Muscle of arm (tissue), 12 donors: Measurements from ENCODE around the gene NT5DC4. TPM values are rescaled to one million over a fixed set of nuclear protein-coding genes. Genes with fewer than 3 reads are reported as not detected.

Experiments used
- DNase-seq: peaks from one replicate; pipeline ENCODE4 v3.0.0-alpha.2; 2013
- polyA plus RNA-seq, 12 donors: library from polyadenylated mRNA; unstranded; fragments of 120-200 nt; gene quantifications; one replicate each; pipeline ENCODE4 v1.2.1, GENCODE V29; 2013; ENCODE audit not compliant: insufficient read length in 12 of 12

Gene NT5DC4
- polyA plus RNA-seq, 12 donors = 1.5 TPM; not detected in 11

GRCh38 chr2:112723547-112723940 lies 2.7 kb downstream of the NT5DC4 start:
- no peak for DNase-seq

DNA sequence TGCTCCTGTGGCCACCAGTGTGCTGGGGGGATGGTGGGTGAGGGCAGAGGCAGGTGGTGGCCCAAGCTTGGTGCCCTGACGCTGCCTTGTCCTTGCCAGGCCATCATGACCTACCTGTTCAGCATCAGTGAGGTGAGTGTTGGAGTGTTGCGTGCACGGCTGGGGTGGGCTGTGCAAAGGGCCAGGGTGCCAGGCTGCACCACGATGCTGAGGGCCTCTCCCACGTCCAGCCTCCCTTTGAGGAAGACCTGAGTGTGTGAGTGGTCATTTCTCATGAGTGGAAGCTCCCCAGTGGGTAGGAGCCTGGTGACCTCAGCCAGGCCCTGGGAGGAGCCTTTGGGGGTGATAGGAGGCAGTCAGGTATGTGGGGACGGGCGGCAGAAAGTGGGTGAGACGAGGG lies 3.2 kb downstream of the NT5DC4 start:
- no peak for DNase-seq

DNA sequence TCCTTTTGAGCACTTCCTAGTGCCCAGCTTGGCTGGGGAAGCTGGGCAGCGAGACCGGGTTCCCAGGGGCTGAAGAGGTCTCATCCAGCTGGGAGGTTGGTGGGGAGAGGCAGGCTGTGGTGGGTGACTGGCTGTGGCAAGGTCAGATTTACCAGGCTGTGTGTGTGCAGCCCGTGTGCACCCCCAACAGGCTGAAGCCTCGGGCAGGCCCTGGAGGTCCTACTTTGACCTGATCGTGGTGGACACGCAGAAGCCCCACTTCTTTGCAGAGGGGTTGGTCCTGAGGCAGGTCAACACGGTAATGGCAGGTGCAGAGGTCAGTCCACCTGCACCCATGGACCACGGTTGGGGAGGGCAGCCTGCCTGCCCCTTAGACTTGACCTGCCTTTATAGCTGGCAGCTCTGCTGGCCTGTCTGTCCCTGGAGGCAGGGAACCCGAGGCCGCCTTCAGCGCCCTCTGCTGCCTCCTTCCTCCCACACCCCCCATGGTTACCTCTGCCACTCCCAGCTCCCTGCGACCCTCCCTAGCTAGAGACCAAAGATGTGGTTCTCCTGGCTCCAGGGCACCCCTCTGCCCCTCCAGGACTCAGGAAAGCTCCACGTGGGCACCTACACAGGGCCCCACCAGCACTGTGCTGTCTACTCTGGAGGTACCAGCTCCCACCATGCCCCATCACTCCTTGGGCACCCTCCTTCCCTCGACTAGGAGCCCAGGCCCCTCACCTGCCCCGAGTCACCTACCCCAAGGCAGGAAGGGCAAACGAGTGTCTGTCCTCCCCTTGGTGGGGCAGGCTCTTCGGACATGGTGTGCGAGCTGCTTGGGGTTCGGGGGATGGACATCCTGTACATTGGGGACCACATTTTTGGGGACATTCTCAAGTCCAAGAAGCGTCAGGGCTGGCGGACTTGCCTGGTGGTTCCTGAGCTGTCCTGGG lies 4.0 kb downstream of the NT5DC4 start:
- DNase-seq = no peak

DNA sequence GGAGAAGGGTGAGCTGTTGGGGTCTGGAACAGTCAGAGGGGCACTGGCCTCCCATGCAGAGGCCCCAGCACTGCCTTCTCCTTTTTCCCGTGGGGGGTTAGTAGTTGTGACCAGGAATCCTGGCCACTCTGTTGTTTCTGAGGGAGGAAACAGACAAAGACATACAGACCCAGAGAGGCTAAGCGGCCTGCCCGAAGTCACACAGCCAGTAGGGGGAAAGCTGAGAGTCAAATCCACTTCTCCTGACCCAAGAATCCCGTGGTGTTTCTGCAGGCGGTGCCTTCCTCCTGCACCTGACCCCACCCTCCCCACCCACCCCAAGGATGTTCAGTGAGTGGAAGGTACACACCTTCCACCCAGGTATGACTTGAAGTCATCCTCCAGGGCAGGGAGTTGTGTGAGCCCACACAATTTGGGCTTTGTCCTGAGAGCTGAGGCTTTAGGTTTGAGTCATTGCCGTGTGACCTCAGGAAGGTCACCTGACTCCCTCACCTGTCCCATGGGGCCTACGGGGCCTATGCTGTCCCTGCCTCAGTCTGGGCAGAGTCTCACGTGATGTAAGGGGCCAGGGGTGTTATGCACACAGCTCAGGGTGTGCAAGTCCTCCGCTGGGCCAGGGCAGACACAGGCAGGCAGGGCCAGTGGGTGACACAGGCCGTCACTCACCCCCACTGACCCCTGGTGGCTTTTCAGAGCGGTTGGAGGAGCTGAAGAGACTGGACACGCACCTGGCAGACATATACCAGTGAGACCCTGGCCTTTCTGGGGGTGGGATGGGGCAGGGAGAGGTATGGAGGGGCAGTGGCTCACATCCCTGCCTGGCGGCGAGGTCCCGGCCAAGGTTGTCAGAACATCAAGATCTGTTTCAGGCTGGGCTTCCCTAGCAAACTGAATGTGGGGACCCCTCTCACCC lies 5.0 kb downstream of the NT5DC4 start:
- no peak for DNase-seq

DNA sequence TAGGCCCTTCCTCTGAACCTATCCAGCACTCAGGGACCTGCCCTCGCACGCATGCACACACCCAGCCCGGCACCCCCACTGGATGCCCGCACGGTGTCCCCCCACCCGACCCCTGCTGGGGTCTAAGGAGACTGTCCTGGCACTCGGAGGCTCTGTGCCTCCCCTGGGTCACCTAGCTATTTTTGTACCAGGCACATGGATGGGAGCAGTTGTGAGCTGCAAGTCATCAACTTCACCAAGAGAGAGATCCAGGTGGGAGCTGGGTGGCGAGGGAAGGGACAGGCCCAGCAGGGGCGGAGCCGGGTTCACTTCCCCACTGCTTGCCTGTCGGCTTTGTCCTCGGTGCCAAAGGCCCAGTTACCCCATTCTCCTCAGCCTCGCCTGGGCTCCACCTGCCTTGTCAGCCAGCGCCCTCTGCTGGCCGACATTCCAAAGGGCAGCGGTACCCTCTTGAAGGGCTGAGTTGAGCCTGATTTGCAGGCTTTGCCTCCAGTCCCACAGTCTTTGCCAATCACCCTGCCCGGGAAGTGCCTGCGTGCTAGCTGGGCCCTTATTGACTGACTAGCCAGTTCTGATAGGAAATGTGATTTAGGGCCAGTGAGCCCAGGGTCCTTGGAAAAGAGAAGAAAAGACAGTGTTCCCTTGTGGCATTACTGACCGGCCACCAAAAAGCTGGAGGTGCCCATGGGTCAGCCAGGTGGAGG lies 5.8 kb downstream of the NT5DC4 start:
- peak; percentile 86 for DNase-seq

DNA sequence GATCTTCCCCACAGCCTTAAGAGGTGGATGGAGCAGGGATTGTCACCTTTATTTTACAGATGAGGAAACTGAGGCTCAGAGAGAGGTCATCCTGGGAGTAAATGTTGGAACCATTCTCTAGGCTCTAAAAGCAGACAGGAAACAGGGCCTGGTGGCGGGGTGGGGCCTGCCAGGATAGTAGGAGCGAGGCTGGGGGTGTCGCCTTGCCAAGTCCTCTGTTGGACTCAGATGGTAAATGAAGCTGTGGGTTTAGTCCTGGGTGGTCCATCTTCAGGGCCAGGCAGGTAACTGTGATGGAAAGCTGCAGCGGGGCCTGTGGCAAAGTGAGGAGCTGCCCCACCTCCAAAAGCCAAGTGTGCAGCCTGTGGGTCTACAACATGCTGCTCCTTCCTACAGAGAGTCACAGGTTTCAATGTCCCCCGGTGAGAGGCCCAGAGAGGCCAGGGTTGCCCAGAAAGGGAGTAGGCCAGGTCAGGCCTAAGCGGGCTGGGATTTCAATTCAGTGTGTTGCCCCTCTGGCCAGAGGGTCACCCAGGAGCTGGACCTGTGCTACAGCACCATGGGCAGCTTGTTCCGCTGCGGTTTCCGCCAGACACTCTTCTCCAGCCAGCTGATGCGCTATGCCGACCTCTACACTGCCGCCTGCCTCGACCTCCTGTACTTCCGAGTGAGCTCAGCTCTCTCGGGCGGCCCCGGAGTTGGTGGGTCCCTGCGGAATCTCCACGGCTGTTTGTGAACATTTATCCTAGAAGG lies 6.6 kb downstream of the NT5DC4 start:
- no peak for DNase-seq

GRCh38 chr2:112728029-112728362 lies 7.2 kb downstream of the NT5DC4 start:
- DNase-seq = no peak

DNA sequence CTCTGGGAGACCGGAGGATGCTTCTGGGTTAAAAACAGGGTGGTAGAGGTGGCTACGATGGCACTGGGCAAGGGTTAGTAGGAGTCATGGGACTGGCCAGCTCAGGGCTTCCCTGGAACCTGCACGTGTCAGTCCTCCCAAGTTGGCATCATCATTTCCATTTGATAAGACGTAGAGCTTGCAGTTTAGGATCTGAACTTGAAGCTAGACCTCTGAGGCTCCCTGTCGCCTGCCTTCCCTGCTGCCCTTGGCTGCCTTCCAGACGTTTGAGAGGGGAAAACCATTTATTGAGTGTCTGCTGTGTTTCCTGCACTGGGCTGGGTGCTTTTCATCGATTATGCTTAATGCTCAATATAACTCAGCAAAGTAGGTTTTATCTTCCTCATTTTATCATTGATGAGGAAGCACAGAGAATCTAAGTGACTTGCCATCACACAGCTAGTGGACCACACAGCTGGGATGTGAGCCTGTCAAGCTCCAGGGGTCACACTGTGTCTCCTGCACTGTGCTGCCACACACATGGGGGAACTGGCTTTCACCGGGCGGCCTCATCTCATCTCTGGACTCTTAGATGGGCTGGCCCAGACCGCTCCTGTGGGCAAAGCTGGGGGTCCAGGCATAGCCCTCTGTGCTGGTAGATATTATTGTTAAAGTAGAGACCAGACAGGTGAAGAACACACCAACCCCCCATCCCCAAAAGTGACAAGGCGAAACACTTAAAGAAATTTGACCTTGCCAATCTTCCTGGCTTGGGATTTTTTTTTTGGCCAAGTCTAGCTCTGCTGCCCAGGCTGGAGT lies 7.8 kb downstream of the NT5DC4 start:
- DNase-seq = no peak

GRCh38 chr2:112730216-112730615 lies 9.4 kb downstream of the NT5DC4 start:
- no peak for DNase-seq

DNA sequence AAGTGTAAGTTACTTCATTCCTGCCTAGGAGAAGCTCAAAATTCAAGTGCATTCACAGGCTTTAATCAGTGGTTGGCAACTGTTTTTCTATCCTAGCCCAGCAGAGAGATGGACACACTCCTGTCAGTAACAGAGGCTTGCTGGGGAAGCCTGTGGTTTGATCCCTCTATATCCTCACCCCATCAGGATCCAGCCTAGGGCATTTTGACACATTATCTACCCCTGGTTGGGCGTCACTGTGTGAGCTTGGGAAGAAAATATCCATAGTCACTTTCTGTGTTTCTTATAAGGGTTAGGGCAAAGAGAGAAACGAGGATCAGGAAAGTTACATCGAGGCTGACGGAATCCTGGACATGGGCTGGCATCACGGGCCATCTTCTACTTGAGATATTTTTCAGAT lies 10.0 kb downstream of the NT5DC4 start:
- no peak for DNase-seq

DNA sequence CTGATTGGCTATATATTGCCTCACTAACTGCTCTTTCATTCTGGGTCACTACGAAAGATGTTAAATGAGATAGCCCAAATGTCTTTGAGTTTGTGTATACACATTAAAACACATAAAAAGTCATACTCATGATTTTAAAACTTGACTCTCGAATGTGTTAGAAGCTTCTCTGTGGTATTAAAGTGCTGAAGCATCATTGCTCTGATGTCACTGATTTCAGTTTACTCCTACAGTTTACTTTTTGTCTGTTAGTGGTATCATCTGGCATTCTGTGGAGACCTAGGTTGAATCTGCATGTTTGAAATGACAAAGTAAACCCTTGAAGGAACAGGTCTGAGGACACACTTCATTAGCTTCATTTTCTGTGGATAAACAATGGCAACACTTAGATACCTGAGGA lies 10.7 kb downstream of the NT5DC4 start:
- DNase-seq = no peak

GRCh38 chr2:112733456-112733855 lies 12.6 kb downstream of the NT5DC4 start:
- peak; percentile 25 for DNase-seq

GRCh38 chr2:112733871-112734270 lies 13.1 kb downstream of the NT5DC4 start:
- no peak for DNase-seq

GRCh38 chr2:112737542-112738232 lies 16.9 kb downstream of the NT5DC4 start:
- no peak for DNase-seq

DNA sequence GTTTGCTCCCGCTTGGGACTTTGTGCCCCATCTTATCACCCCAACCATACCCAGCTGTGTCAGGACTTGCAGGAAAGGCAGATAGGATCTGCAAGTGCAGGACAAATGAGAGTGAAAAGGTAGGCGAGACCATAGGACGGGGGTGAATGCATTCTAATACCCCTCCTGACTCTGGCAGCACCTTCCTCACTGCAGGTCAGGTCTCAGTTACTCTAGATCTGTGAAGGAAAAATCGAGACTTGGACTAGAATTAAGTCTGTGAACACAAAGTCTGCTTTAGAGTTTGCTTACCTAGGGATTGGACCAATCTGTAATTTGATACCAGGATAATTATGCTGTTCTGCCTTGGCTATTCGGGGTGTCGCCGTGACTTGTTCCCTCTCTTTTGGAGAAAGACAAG lies 19.7 kb downstream of the NT5DC4 start:
- DNase-seq = no peak

DNA sequence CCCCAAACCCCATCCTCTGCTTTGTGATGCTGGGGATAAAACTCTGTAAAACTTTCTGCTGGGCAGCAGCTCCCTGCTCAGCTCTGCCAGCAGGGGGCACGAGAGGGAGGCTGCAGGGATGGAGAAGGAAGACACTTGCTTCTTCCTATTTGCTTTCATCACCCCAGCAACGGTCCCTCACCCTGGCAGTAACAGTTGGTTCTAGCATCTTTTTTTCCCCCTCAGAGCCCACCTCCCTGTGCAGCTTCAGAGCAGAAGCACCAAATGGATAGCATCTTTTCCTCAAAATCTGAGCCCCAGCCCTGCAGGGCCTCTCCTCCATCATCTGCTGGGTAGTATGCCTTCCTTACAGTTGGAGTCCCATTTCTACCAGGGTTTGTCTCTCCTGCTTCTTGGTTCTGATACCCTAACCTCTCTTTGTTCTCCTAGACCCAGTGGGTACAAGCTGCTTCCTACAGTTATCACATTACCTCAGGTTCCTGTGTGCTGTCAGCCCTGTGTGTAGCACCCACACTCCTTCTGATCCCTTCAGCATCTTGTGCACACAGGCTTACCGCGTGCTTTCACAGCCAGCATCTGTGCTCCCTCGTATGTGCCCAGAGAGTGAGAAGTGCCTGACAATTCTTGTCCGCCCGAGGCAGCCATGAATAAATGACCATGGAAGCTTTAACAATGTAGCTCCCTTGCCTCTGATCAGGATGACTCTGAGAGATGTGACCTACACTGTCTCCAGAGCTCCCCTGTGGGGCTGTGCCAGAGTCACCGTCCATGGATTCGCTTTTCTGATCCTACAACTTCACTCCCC lies 29.1 kb downstream of the NT5DC4 start:
- peak; percentile 59 for DNase-seq

DNA sequence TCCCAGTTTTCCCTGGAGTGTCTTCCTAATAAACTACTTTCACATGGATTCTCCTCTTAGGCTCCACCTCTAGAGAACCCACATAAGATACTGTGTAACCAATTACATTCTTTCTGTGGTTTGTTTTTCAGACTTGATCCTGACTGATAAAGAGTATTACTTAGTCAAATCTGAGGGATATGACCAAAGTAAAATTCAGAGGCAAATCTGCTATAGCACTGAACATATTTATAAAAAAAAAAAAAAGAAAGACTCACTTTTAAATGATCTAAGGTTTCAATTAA lies 29.7 kb downstream of the NT5DC4 start:
- DNase-seq = no peak

GRCh38 chr2:112751451-112752197 lies 30.8 kb downstream of the NT5DC4 start:
- no peak for DNase-seq

- no peak for DNase-seq
Observed at GRCh38 chr2:112752667-112753066, 31.8 kb downstream of the NT5DC4 start.
